BLaER1 treated with 17β-estradiol and CSF1 and Interleukin-3, amounts not matched to agents 10 nM and 100 nM (cell line): Measurements from ENCODE around the gene FAM149B1.

Experiments
- H3K27ac ChIP-seq, 11 experiments: shearing (Covaris generic); formaldehyde crosslinking; 2 replicates each; pipeline ENCODE4 v1.8.1; 2022
- H3K27me3 ChIP-seq, 11 experiments: shearing (Covaris generic); formaldehyde crosslinking; 2 replicates each; pipeline ENCODE4 v1.8.1; 2022
- H3K36me3 ChIP-seq, 11 experiments: shearing (Covaris generic); formaldehyde crosslinking; 2 replicates each; pipeline ENCODE4 v1.8.1; 2022
- H3K4me1 ChIP-seq, 10 experiments: shearing (Covaris generic); formaldehyde crosslinking; 2 replicates each; pipeline ENCODE4 v1.8.1; 2022
- H3K4me2 ChIP-seq, 11 experiments: shearing (Covaris generic); formaldehyde crosslinking; 2 replicates each; pipeline ENCODE4 v1.8.1; 2022
- H3K4me3 ChIP-seq, 10 experiments: shearing (Covaris generic); formaldehyde crosslinking; 2 replicates each; pipeline ENCODE4 v1.8.1; 2022
- H3K9ac ChIP-seq, 11 experiments: shearing (Covaris generic); formaldehyde crosslinking; 2 replicates each; pipeline ENCODE4 v1.8.1; 2022
- H3K9me3 ChIP-seq, 11 experiments: shearing (Covaris generic); formaldehyde crosslinking; replicated peaks in 1 of 11; 2 replicates each; pipeline ENCODE4 v1.8.1; 2022
- H4K20me1 ChIP-seq, 11 experiments: shearing (Covaris generic); formaldehyde crosslinking; 2 replicates each; pipeline ENCODE4 v1.8.1; 2022
- Cebpa-rat ChIP-seq, 11 experiments: shearing (Covaris generic); IDR thresholded peaks; 2 replicates each; pipeline ENCODE4 v1.8.1; 2022

Gene FAM149B1

DNA sequence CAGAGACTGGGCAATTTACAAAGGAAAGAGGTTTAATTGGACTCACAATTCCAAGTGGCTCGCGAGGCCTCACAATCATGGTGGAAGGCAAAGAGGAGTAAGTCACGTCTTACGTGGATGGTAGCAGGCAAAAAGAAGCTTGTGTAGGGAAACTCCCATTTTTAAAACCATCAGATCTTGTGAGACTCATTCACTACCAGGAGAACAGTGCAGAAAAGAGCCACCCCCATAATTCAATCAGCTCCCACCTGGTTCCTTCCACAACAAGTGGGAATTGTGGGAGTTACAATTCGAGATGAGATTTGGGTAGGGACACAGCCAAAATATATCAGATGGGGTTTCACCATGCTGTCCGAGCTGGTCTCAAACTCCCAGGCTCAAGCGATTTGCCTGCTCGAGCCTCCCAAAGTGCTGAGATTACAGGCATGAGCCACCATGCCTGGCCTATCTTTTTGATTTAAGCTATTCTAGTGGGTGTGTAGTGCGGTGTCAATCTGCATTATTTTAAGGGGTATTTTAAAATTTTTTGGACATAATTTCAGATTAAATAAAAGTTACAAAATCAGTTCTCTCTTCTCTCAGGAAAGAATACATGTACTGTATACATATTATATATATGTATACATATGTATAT is 93.6 kb downstream of the FAM149B1 start:
- TF ChIP-seq Cebpa-rat (IDR thresholded peaks at IDR 0.05) = no peak
- H4K20me1 ChIP-seq = no peaks in the 10 kb centered on the region
- H3K4me1 ChIP-seq = peaks cover 0 to 5% (median 0%) of the 10 kb centered on the region in 10 experiments; a peak in 4 of 20 replicates
- peaks cover 16 to 33% (median 26%) of the 10 kb centered on the region in 11 experiments for H3K9me3 ChIP-seq
- H3K27me3 ChIP-seq = no peaks in the 10 kb centered on the region
- H3K36me3 ChIP-seq = peaks cover 0 to 24% (median 10%) of the 10 kb centered on the region in 11 experiments; a peak in 9 of 22 replicates
- no peak overlapping the region for H3K9ac ChIP-seq
- no peak overlapping the region for H3K27ac ChIP-seq
- H3K4me2 ChIP-seq = no peak overlapping the region
- H3K4me3 ChIP-seq = no peak overlapping the region

DNA sequence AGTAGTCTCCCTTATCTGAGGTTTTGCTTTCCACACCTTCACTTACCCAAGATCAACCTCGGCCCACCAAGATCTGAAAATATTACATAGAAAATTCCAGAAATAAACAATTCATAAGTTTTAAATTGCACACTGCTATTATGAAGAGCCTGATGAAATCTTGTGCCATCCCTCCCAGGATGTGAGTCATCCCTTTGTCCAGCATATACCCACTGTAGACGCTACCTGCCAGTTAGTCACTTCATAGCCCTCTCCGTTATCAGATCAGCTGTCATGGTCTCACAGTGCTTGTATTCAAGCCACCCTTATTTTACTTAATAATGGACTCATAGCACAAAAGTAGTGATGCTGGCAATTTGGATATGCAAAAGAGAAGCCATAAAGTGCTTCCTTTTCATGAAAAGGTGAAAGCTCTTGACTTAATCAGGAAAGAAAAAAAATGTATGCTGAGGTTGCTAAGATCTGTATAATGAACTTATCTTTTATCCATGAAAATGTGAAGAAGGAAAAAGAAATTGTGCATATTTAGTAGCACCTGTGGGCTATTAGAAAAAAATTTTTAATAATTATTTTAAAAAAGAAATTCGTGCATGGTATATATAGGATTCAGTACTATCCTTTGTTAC is 94.3 kb downstream of the FAM149B1 start:
- H3K4me2 ChIP-seq = no peak overlapping the region; a peak in 1 of 22 replicates
- H3K4me1 ChIP-seq = peaks cover 0 to 5% (median 0%) of the 10 kb centered on the region in 10 experiments; a peak in 4 of 20 replicates
- H3K9me3 ChIP-seq = peaks cover 16 to 33% (median 26%) of the 10 kb centered on the region in 11 experiments
- no peaks in the 10 kb centered on the region for H3K27me3 ChIP-seq
- peaks cover 0 to 24% (median 10%) of the 10 kb centered on the region in 11 experiments; a peak in 9 of 22 replicates for H3K36me3 ChIP-seq
- H3K9ac ChIP-seq = 0 out of 22 replicates have a peak overlapping the region, but pooled peaks of 1 of the 11 experiments have one; percentile 34
- no peaks in the 10 kb centered on the region for H4K20me1 ChIP-seq
- H3K27ac ChIP-seq = no peak overlapping the region
- H3K4me3 ChIP-seq = no peak overlapping the region
- no peak for TF ChIP-seq Cebpa-rat (IDR thresholded peaks at IDR 0.05)

DNA sequence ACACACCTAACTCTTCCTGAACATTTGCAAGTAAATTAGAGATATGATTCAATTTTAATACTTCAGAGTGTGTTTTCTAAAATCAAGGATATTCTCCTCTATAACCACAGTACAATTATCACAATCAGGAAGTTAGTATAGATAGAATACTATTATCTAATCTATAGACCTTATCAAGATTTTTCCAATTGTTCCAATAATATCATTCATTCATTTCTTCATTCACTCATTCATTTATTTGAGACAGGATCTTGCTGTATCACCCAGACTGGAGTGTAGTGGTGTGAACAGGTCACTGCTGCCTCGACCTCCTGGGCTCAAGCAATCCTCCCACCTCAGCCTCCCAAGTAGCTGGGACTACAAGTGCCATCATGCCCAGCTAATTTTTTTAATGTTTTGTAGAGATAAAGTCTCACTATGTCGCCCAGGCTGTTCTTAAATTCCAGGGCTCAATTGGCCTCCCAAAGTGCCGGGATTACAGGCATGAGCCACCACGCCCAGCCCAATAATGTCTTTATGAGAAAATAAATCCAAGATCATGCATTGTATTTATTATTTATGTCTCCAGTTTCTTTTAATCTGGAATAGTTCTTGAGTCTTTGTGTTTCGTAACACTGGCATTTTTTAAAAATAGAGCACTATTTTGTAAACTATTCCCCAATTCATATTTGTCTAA is 95.1 kb downstream of the FAM149B1 start:
- H3K4me2 ChIP-seq = no peak overlapping the region
- peaks cover 0 to 30% (median 10%) of the 10 kb centered on the region in 11 experiments; a peak in 9 of 22 replicates for H3K36me3 ChIP-seq
- H4K20me1 ChIP-seq = no peaks in the 10 kb centered on the region
- peaks cover 0 to 5% (median 0%) of the 10 kb centered on the region in 10 experiments; a peak in 4 of 20 replicates for H3K4me1 ChIP-seq
- no peak overlapping the region for H3K4me3 ChIP-seq
- no peak overlapping the region for H3K27ac ChIP-seq
- no peak overlapping the region for H3K9ac ChIP-seq
- TF ChIP-seq Cebpa-rat (IDR thresholded peaks at IDR 0.05) = no peak
- H3K9me3 ChIP-seq = peaks cover 16 to 33% (median 26%) of the 10 kb centered on the region in 11 experiments
- no peaks in the 10 kb centered on the region for H3K27me3 ChIP-seq

- Histone ChIP-seq H3K4me3 (no peak overlapping the region), H3K27me3 (no peaks in the 10 kb centered on the region), H3K9me3 (peaks cover 10 to 27% (median 21%) of the 10 kb centered on the region in 11 experiments), H3K36me3 (peaks cover 0 to 30% (median 5%) of the 10 kb centered on the region in 11 experiments; a peak in 9 of 22 replicates), H3K9ac (no peak overlapping the region), H3K27ac (no peak overlapping the region), H4K20me1 (no peaks in the 10 kb centered on the region), H3K4me1 (peaks cover 0 to 5% (median 0%) of the 10 kb centered on the region in 10 experiments; a peak in 4 of 20 replicates), H3K4me2 (no peak overlapping the region)
- no peak for TF ChIP-seq Cebpa-rat (IDR thresholded peaks at IDR 0.05)
These were observed 95.9 kb downstream of the FAM149B1 start for GRCh38 chr10:73263693-73264347.

DNA sequence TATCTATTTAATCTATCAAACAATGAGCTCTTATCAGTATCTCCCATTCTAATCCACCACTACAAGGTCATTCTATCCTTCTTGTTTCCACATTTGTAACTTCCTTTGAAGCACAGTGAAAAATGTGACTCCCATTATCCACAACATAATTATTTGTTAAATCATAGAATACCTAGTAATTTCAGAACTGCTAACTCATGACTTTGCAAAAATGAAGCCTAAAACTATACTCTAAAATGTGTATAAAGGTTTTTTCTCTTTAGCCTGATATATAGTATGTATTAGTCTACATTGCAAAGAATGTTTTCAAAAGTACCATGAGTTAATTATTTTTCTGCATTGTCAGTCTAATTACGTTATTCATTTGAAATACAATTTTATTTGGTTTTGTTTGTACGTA is 96.5 kb downstream of the FAM149B1 start:
- H3K36me3 ChIP-seq = peaks cover 0 to 29% (median 3%) of the 10 kb centered on the region in 11 experiments; a peak in 8 of 22 replicates
- TF ChIP-seq Cebpa-rat (IDR thresholded peaks at IDR 0.05) = no peak
- peaks cover 0 to 5% (median 0%) of the 10 kb centered on the region in 10 experiments; a peak in 4 of 20 replicates for H3K4me1 ChIP-seq
- no peaks in the 10 kb centered on the region for H3K27me3 ChIP-seq
- H3K4me3 ChIP-seq = no peak overlapping the region
- peaks cover 4 to 21% (median 15%) of the 10 kb centered on the region in 11 experiments for H3K9me3 ChIP-seq
- H3K4me2 ChIP-seq = no peak overlapping the region
- no peaks in the 10 kb centered on the region for H4K20me1 ChIP-seq
- no peak overlapping the region for H3K27ac ChIP-seq
- H3K9ac ChIP-seq = no peak overlapping the region

DNA sequence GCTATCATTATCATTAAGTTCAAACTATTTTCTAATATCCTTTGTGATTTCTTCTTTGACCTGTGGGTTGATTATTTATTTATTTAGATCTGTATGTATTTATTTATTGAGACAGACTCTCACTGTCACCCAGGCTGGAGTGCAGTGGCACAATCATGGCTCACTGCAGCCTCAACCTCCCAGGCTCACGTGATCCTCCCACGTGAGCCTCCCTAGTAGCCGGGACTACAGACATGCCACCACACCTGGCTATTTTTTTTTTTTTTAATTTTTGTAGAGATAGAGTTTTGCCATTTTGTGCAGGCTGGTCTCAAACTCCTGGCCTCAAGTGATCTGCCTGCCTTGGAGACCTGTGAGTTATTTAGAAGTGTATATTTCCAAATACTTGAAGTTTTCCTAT is 113.2 kb downstream of the FAM149B1 start:
- H3K9ac ChIP-seq = no peak overlapping the region
- H3K9me3 ChIP-seq = peaks cover 0 to 9% (median 6%) of the 10 kb centered on the region in 11 experiments; a peak in 12 of 22 replicates
- H3K27me3 ChIP-seq = no peaks in the 10 kb centered on the region
- H3K4me2 ChIP-seq = no peak overlapping the region
- peaks cover 0 to 30% (median 0%) of the 10 kb centered on the region in 11 experiments; a peak in 5 of 22 replicates for H3K36me3 ChIP-seq
- no peak overlapping the region for H3K4me3 ChIP-seq
- H3K27ac ChIP-seq = no peak overlapping the region
- H4K20me1 ChIP-seq = no peaks in the 10 kb centered on the region
- H3K4me1 ChIP-seq = no peaks in the 10 kb centered on the region
- no peak for TF ChIP-seq Cebpa-rat (IDR thresholded peaks at IDR 0.05)

DNA sequence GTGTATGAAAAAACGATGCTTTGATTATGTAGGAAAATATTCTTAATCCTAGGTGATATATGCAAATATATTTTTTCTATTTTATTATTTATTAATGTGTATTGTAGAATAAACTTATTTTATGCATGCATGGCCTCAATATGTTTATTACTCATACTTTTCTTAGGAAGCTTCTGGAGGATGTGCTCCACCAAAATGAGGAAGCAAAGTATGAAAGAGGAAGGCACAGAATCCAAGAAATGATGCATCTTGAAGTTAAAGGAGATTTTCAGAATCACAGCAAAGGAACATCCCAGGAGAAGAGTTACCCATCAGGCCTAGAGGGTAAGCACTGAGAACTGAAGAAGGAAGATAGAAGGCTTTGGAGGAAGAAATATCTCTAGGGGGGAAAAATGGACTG is 119.5 kb downstream of the FAM149B1 start:
- Histone ChIP-seq H3K27ac (no peak overlapping the region), H3K27me3 (no peaks in the 10 kb centered on the region), H3K4me1 (peaks cover 0 to 19% (median 2%) of the 10 kb centered on the region in 10 experiments; a peak in 10 of 20 replicates), H3K9me3 (peaks cover 14 to 35% (median 32%) of the 10 kb centered on the region in 11 experiments; a peak in 21 of 22 replicates), H4K20me1 (no peaks in the 10 kb centered on the region), H3K36me3 (peaks cover 4 to 46% (median 29%) of the 10 kb centered on the region in 11 experiments; a peak in 18 of 22 replicates), H3K4me3 (no peak overlapping the region), H3K4me2 (peak overlapping the region in 5 of 11 experiments; percentile 14 to 38 (median 29); a peak in 5 of 22 replicates), H3K9ac (no peak overlapping the region)
- no peak for TF ChIP-seq Cebpa-rat (IDR thresholded peaks at IDR 0.05)

DNA sequence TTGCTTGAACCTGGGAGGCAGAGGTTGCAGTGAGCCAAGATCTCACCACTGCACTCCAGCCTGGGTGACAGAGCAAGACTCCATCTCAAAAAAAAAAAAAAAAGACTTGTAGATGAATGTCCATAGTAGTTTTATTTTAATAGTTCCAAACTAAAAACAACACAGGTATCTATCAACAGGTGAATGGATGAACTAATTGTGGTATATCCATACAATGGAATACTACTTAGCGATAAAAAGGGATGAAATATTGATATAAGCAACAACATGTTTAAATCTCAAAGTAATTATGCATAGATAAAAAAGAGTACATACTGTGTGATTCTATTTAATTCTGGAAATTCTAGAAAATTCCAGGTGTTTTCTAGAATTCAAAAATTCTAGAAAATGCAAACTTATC is 122.0 kb downstream of the FAM149B1 start:
- H3K4me1 ChIP-seq = peaks cover 0 to 19% (median 2%) of the 10 kb centered on the region in 10 experiments; a peak in 10 of 20 replicates
- no peak for TF ChIP-seq Cebpa-rat (IDR thresholded peaks at IDR 0.05)
- no peak overlapping the region for H3K4me2 ChIP-seq
- no peaks in the 10 kb centered on the region for H4K20me1 ChIP-seq
- H3K9me3 ChIP-seq = peaks cover 14 to 35% (median 32%) of the 10 kb centered on the region in 11 experiments; a peak in 21 of 22 replicates
- H3K36me3 ChIP-seq = peaks cover 4 to 57% (median 34%) of the 10 kb centered on the region in 11 experiments; a peak in 18 of 22 replicates
- no peak overlapping the region for H3K4me3 ChIP-seq
- no peaks in the 10 kb centered on the region for H3K27me3 ChIP-seq
- no peak overlapping the region for H3K27ac ChIP-seq
- no peak overlapping the region for H3K9ac ChIP-seq
